Measurements from ENCODE around the gene NSDHL. TPM values are rescaled to one million over a fixed set of nuclear protein-coding genes. Genes with fewer than 3 reads are reported as not detected.

The NSDHL gene
- total RNA-seq, 1 experiment from 2014 or later, result 24.5 TPM

DNA sequence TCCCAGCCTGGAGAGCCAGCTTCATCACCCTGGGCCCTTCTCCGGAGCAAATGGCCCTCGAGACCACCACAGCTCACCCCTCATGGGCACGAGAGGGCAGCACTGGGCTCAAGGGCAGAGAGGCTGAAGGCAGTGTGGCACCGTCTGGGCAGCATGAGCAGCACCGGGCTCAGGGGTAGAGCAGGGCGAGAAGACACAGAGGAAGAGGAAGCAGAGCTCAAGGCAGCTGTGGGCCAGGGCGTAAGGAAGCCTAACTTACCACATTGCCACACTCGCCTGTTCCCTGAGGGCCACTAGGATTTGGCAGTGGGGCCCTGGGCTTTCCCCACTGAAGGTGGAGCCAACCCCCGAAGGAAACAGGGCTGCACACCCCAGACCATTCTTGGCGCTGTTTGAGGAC, 82.5 kb downstream of the NSDHL start:
- DNase-seq (ENCODE audit: low spot score), result no peak

DNA sequence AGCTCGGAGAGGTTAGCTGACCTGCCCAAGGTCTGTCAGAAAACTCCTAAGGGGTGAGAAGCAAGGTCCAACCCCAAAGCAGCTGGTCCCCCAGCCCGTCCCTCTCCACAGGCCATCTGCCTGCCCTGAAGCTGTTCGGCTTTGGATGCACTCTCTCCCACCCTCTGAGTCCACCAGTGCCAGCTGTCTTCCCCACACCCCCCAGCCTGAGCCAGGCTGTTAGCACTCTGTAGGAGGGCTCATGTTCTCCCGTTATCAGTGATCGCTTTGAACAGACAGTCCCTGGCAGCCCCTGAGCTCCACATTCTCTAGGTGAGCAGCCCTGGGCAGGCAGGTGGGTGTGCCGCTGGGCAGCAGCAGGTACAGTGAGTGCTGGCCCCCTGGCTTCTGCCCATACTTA, 83.0 kb downstream of the NSDHL start:
- no peak for DNase-seq (ENCODE audit: low spot score)

DNA sequence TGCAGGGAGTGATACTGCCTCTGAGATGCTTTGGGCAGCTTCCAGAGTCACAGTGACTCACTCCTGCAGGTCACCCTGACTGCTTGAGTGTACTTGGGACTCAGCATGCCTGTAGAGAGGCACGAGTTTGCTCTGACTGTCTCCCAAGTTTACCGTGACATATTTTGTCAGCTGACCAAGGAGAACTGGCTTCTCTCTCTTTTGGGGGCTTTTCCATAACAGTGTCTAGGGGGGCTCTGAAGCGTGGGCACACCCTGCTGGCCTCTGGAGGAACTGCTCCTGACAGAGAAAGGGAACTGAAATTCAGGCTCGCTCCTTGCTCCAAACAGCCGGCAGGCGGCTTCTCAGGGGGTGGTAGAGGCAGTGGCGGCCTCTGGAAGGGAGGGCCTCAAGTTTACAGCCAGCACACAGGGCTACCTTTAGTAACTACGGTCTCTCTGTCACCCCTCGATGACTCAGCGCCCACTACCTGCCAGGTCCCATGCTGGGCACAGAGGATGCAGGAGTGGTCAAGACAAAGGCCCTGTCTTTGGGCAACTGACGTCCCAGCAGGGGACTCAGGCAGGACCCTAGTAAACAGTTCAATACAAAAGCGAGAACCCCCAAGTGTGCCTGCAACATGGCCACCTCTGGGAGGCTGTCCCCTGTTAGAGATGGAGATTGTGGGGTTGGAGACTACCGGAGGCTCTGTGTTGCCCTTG, 84.8 kb downstream of the NSDHL start:
- DNase-seq (ENCODE audit: low spot score), result peak; percentile 33

GRCh38 chrX:152917656-152918579, 87.1 kb downstream of the NSDHL start:
- no peak for DNase-seq (ENCODE audit: low spot score)

GRCh38 chrX:152918707-152919106, 87.8 kb downstream of the NSDHL start:
- DNase-seq (ENCODE audit: low spot score), result no peak

Other genes with a start within 250 kb of the NSDHL start
- 5.9 and 6.1 TPM in 2 replicates for gene GABRQ, start 193.2 kb upstream of the NSDHL start, total RNA-seq (2014; rRNA removed; shearing (Covaris generic))
- 15.8 and 18.1 TPM in 2 replicates for gene MAGEA3, start 132.3 kb upstream of the NSDHL start, total RNA-seq (2014; rRNA removed; shearing (Covaris generic))
- 0.27 TPM in 1 of 2 replicates, not detected in the other for gene CSAG2, start 121.8 kb upstream of the NSDHL start, total RNA-seq (2014; rRNA removed; shearing (Covaris generic))
- 3.2 and 19.6 TPM in 2 replicates for gene MAGEA2B, start 116.4 kb upstream of the NSDHL start, total RNA-seq (2014; rRNA removed; shearing (Covaris generic))
- 2.9 and 3.0 TPM in 2 replicates for gene CSAG1, start 97.3 kb upstream of the NSDHL start, total RNA-seq (2014; rRNA removed; shearing (Covaris generic))
- 5.5 and 5.7 TPM in 2 replicates for gene MAGEA12, start 97.3 kb upstream of the NSDHL start, total RNA-seq (2014; rRNA removed; shearing (Covaris generic))
- gene MAGEA2, start 77.2 kb upstream of the NSDHL start, total RNA-seq (2014; rRNA removed; shearing (Covaris generic)), result 10.6 and 15.8 TPM in 2 replicates
- 3.2 and 3.3 TPM in 2 replicates for gene CSAG3, start 71.8 kb upstream of the NSDHL start, total RNA-seq (2014; rRNA removed; shearing (Covaris generic))
- gene MAGEA6, start 61.4 kb upstream of the NSDHL start, total RNA-seq (2014; rRNA removed; shearing (Covaris generic)), result 65.0 and 82.7 TPM in 2 replicates
- gene CETN2, start 306 bp upstream of the NSDHL start, total RNA-seq (2014; rRNA removed; shearing (Covaris generic)), result 68.5 and 69.1 TPM in 2 replicates
- gene ZNF185, start 67.0 kb downstream of the NSDHL start, total RNA-seq (2014; rRNA removed; shearing (Covaris generic)), result 0.37 and 0.62 TPM in 2 replicates
- not detected in 2 replicates for gene PNMA5, start 163.1 kb downstream of the NSDHL start, total RNA-seq (2014; rRNA removed; shearing (Covaris generic))
- gene PNMA3, start 225.4 kb downstream of the NSDHL start, total RNA-seq (2014; rRNA removed; shearing (Covaris generic)), result 0.08 and 0.86 TPM in 2 replicates
- gene PNMA6A, start 241.4 kb downstream of the NSDHL start, total RNA-seq (2014; rRNA removed; shearing (Covaris generic)), result 0.29 and 0.68 TPM in 2 replicates